LNCAP (cell line): ENCODE data around the gene PRICKLE1.

Experiments
- TF ChIP-seq, protein P1 (sequence below): fragments of 450-650 bp; IDR thresholded peaks from 2 replicates; pipeline ENCODE4 v1.5.1; 2017; ENCODE audit warnings: mild to moderate bottlenecking

PRICKLE1 gene

DNA sequence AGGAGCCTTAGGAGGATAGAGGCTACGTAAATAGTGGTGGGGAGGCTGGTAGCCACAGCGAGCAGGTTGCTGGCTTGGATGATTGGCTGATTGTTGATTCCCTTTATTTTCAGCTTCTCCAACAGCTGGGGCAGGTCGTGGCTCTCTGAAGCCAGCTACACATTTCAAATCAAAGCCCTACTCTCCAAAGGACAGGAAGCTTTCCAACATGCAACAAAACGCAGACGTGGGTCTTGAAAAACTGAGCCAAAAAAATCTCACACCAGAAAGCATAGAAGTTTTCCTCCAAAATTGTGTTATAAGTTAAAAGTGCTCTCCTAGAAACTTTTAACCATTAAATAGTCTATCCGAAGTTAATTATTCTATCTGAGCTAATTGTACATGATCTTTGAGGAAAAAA, 37.6 kb upstream of the PRICKLE1 start:
- TF ChIP-seq, protein P1, sequence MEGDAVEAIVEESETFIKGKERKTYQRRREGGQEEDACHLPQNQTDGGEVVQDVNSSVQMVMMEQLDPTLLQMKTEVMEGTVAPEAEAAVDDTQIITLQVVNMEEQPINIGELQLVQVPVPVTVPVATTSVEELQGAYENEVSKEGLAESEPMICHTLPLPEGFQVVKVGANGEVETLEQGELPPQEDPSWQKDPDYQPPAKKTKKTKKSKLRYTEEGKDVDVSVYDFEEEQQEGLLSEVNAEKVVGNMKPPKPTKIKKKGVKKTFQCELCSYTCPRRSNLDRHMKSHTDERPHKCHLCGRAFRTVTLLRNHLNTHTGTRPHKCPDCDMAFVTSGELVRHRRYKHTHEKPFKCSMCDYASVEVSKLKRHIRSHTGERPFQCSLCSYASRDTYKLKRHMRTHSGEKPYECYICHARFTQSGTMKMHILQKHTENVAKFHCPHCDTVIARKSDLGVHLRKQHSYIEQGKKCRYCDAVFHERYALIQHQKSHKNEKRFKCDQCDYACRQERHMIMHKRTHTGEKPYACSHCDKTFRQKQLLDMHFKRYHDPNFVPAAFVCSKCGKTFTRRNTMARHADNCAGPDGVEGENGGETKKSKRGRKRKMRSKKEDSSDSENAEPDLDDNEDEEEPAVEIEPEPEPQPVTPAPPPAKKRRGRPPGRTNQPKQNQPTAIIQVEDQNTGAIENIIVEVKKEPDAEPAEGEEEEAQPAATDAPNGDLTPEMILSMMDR, result no peak

- TF ChIP-seq, protein P1, result no peak
Measured at GRCh38 chr12:42625611-42626010, 36.1 kb upstream of the PRICKLE1 start.

GRCh38 chr12:42617622-42618021, 28.1 kb upstream of the PRICKLE1 start:
- TF ChIP-seq, protein P1, result no peak

GRCh38 chr12:42615006-42615405, 25.5 kb upstream of the PRICKLE1 start:
- TF ChIP-seq, protein P1, result no peak

- TF ChIP-seq, protein P1, result no peak
Measured at GRCh38 chr12:42612231-42612613, 22.7 kb upstream of the PRICKLE1 start.

DNA sequence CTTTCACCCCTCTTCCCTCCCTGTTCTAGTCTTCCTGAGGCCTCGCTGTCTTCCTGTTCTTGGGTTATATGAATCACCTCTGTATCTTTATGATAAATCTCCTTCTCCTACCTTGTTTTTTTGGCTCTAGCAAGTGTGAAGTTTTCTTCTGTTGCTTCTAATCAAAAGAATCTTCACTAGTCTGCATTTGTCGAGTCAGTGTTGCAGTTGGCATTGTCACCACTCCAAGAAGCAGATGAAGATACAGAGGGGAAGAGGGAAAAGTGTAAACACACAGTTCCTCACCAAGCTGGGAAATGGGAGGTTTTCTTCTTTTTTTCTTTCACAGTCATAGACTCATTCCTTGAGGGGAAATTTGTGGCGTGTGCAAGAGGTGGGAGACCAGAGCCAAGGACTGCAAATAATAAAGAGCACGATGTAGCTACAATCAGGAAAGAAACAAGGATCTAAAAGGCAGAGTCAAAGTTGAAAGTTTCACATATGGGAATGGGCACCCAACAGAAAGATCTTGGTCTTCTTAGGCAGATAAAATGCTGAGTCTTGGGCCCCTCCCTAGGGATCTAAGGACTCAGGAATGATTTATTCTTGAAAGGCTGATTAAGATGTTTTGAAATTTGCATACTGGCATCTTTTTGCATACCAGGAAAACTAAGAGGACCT, 22.2 kb upstream of the PRICKLE1 start:
- TF ChIP-seq, protein P1, result no peak

GRCh38 chr12:42609605-42610004, 20.1 kb upstream of the PRICKLE1 start:
- TF ChIP-seq, protein P1, result no peak
